Fibroblast of upper back skin (primary cell): ENCODE data around the gene ADGRG6.
"Not testable (repeated sequence)": the region's sequence is repeated elsewhere in the genome, so short reads cannot be mapped to it uniquely, and the experiment has no call there.

Experiments used
- DNase-seq: peaks from one replicate; pipeline ENCODE4 v3.0.0-alpha.2; 2013

The ADGRG6 gene

GRCh38 chr6:142454196-142454595 lies 152.4 kb downstream of the ADGRG6 start:
- DNase-seq = peak; percentile 9

GRCh38 chr6:142454848-142455247 lies 153.0 kb downstream of the ADGRG6 start:
- DNase-seq = not testable (repeated sequence)

GRCh38 chr6:142455957-142456589 lies 154.3 kb downstream of the ADGRG6 start:
- peak; percentile 10 for DNase-seq

GRCh38 chr6:142457638-142458406 lies 156.0 kb downstream of the ADGRG6 start:
- no peak for DNase-seq

GRCh38 chr6:142458836-142459235 lies 157.0 kb downstream of the ADGRG6 start:
- no peak for DNase-seq

- DNase-seq = peak; percentile 71
These were observed 157.5 kb downstream of the ADGRG6 start for GRCh38 chr6:142459271-142459670.

- no peak for DNase-seq
These were observed 160.5 kb downstream of the ADGRG6 start for GRCh38 chr6:142462260-142462659.

GRCh38 chr6:142463988-142464387 lies 162.2 kb downstream of the ADGRG6 start:
- no peak for DNase-seq

- no peak for DNase-seq
These were observed 167.4 kb downstream of the ADGRG6 start for GRCh38 chr6:142469220-142469619.

GRCh38 chr6:142470421-142470820 lies 168.6 kb downstream of the ADGRG6 start:
- no peak for DNase-seq

GRCh38 chr6:142474531-142475289 lies 172.9 kb downstream of the ADGRG6 start:
- DNase-seq = peak; percentile 60

GRCh38 chr6:142476452-142476851 lies 174.6 kb downstream of the ADGRG6 start:
- DNase-seq = no peak

GRCh38 chr6:142478117-142478516 lies 176.3 kb downstream of the ADGRG6 start:
- peak; percentile 46 for DNase-seq

GRCh38 chr6:142481466-142481865 lies 179.7 kb downstream of the ADGRG6 start:
- DNase-seq = no peak

- DNase-seq = no peak
These were observed 180.4 kb downstream of the ADGRG6 start for GRCh38 chr6:142482249-142482648.

GRCh38 chr6:142482974-142483373 lies 181.2 kb downstream of the ADGRG6 start:
- DNase-seq = no peak

GRCh38 chr6:142485256-142485655 lies 183.4 kb downstream of the ADGRG6 start:
- DNase-seq = peak; percentile 51

- peak; percentile 63 for DNase-seq
These were observed 188.2 kb downstream of the ADGRG6 start for GRCh38 chr6:142489722-142490610.
